HepG2 (cell line): ENCODE measurements around the gene DUS3L. TPM values are rescaled to one million over a fixed set of nuclear protein-coding genes. Genes with fewer than 3 reads are reported as not detected.

Experiments used
- ELF4 ChIP-seq: sonication (generic); formaldehyde crosslinking; IDR thresholded peaks from 2 replicates; pipeline ENCODE4 v1.5.0; 2020; ENCODE audit warnings: missing genetic modification reagents, mild to moderate bottlenecking, moderate library complexity, borderline replicate concordance
- MLXIP ChIP-seq: sonication (generic); formaldehyde crosslinking; IDR thresholded peaks from 2 replicates; pipeline ENCODE4 v1.9.0; 2021; ENCODE audit warnings: missing genetic modification reagents, borderline replicate concordance
- NR2F6 ChIP-seq, 2 experiments: IDR thresholded peaks; 2 replicates each; pipeline ENCODE4 v1.6.1; 2016; ENCODE audit warnings: antibody characterized with exemption in 1 of 2, mild to moderate bottlenecking in 1 of 2
- REL ChIP-seq: sonication (generic); formaldehyde crosslinking; conservative IDR thresholded peaks from 2 replicates; pipeline ENCODE4 v1.8.0; 2022; ENCODE audit warnings: mild to moderate bottlenecking, missing genetic modification reagents, moderate library complexity
- RFX1 ChIP-seq: fragments of 450-650 bp; IDR thresholded peaks from 2 replicates; pipeline ENCODE4 v1.6.1; 2017
- TRIM24 ChIP-seq: sonication (generic); formaldehyde crosslinking; IDR thresholded peaks from 2 replicates; pipeline ENCODE4 v1.8.0; 2022; ENCODE audit warnings: mild to moderate bottlenecking, missing genetic modification reagents
- ZNF20 ChIP-seq: sonication (generic); formaldehyde crosslinking; IDR thresholded peaks from 2 replicates; pipeline ENCODE4 v1.4.0; 2020; ENCODE audit warnings: mild to moderate bottlenecking, moderate library complexity, missing genetic modification reagents
- ZNF446 ChIP-seq: sonication (generic); formaldehyde crosslinking; IDR thresholded peaks from 2 replicates; pipeline ENCODE4 v1.5.0; 2020; ENCODE audit warnings: mild to moderate bottlenecking, missing genetic modification reagents
- polyA plus RNA-seq, 8 experiments: library from polyadenylated mRNA; depleted of rRNA in 3 of 8; stranded (reverse) in 7 of 8; unstranded in 1 of 8; fragments of >200 nt; fragmentation: Illumina TruSeq in 4 of 8; extraction: Trizol in 4 of 8; gene quantifications; 2 replicates each; pipeline versions ENCODE4 v1.2.1 to v1.2.3, GENCODE V29; 2011 to 2016; ENCODE audit warnings: low read depth in 4 of 8, missing spikeins in 1 of 8, mixed read lengths in 1 of 8; ENCODE audit not compliant: insufficient read depth in 1 of 8
- total RNA-seq, 5 experiments: library from RNA; depleted of rRNA; stranded (reverse); fragments of >200 nt; fragmentation: Illumina TruSeq; extraction: Trizol; gene quantifications; 2 replicates each; pipeline ENCODE4 v1.2.3, GENCODE V29; 2016; ENCODE audit warnings: low read depth in 1 of 5
- TF ChIP-seq, protein P1 (sequence below): sonication (generic); formaldehyde crosslinking; IDR thresholded peaks from 2 replicates; pipeline ENCODE4 v1.4.0; 2020; ENCODE audit warnings: mild to moderate bottlenecking, missing genetic modification reagents
- TF ChIP-seq, protein P2 (sequence below): sonication (generic); formaldehyde crosslinking; IDR thresholded peaks from 2 replicates; pipeline ENCODE4 v1.4.0; 2020; ENCODE audit warnings: missing genetic modification reagents
- TF ChIP-seq, protein P3 (sequence below): sonication (generic); formaldehyde crosslinking; IDR thresholded peaks from 2 replicates; pipeline ENCODE4 v1.9.0; 2021; ENCODE audit warnings: missing genetic modification reagents, borderline replicate concordance
- TF ChIP-seq, protein P4 (sequence below): sonication (generic); formaldehyde crosslinking; IDR thresholded peaks from 2 replicates; pipeline ENCODE4 v1.4.0; 2020; ENCODE audit warnings: missing genetic modification reagents, borderline replicate concordance
- TF ChIP-seq, protein P5 (sequence below): sonication (generic); formaldehyde crosslinking; IDR thresholded peaks from 2 replicates; pipeline ENCODE4 v1.5.0; 2020; ENCODE audit warnings: missing genetic modification reagents
- TF ChIP-seq, protein P6 (sequence below): sonication (generic); formaldehyde crosslinking; IDR thresholded peaks from 2 replicates; pipeline ENCODE4 v1.4.0; 2020; ENCODE audit warnings: missing genetic modification reagents

DUS3L gene
- total and polyA plus RNA-seq, 2 of the 13 experiments (the other 11 are each of a cell fraction or from before 2014, with no cell fraction given): 13.3 to 25.1 TPM

- TF ChIP-seq, protein P1, sequence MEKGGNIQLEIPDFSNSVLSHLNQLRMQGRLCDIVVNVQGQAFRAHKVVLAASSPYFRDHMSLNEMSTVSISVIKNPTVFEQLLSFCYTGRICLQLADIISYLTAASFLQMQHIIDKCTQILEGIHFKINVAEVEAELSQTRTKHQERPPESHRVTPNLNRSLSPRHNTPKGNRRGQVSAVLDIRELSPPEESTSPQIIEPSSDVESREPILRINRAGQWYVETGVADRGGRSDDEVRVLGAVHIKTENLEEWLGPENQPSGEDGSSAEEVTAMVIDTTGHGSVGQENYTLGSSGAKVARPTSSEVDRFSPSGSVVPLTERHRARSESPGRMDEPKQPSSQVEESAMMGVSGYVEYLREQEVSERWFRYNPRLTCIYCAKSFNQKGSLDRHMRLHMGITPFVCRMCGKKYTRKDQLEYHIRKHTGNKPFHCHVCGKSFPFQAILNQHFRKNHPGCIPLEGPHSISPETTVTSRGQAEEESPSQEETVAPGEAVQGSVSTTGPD (CRISPR knock-in tag): peak; percentile 96
- TF ChIP-seq TRIM24 (CRISPR knock-in tag): no peak; the same call in 1 of the 2 replicates
- no peak for TF ChIP-seq MLXIP
- no peak for TF ChIP-seq RFX1
- TF ChIP-seq, protein P2, sequence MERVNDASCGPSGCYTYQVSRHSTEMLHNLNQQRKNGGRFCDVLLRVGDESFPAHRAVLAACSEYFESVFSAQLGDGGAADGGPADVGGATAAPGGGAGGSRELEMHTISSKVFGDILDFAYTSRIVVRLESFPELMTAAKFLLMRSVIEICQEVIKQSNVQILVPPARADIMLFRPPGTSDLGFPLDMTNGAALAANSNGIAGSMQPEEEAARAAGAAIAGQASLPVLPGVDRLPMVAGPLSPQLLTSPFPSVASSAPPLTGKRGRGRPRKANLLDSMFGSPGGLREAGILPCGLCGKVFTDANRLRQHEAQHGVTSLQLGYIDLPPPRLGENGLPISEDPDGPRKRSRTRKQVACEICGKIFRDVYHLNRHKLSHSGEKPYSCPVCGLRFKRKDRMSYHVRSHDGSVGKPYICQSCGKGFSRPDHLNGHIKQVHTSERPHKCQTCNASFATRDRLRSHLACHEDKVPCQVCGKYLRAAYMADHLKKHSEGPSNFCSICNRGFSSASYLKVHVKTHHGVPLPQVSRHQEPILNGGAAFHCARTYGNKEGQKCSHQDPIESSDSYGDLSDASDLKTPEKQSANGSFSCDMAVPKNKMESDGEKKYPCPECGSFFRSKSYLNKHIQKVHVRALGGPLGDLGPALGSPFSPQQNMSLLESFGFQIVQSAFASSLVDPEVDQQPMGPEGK (CRISPR knock-in tag): peak; percentile 65
- TF ChIP-seq, protein P3, sequence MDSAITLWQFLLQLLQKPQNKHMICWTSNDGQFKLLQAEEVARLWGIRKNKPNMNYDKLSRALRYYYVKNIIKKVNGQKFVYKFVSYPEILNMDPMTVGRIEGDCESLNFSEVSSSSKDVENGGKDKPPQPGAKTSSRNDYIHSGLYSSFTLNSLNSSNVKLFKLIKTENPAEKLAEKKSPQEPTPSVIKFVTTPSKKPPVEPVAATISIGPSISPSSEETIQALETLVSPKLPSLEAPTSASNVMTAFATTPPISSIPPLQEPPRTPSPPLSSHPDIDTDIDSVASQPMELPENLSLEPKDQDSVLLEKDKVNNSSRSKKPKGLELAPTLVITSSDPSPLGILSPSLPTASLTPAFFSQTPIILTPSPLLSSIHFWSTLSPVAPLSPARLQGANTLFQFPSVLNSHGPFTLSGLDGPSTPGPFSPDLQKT (CRISPR knock-in tag): 0 out of 2 replicates have a peak, but pooled peaks have one; percentile 7
- no peak for TF ChIP-seq ELF4 (CRISPR knock-in tag)
- TF ChIP-seq REL: no peak
- TF ChIP-seq ZNF446 (CRISPR knock-in tag): no peak
- TF ChIP-seq, protein P4, sequence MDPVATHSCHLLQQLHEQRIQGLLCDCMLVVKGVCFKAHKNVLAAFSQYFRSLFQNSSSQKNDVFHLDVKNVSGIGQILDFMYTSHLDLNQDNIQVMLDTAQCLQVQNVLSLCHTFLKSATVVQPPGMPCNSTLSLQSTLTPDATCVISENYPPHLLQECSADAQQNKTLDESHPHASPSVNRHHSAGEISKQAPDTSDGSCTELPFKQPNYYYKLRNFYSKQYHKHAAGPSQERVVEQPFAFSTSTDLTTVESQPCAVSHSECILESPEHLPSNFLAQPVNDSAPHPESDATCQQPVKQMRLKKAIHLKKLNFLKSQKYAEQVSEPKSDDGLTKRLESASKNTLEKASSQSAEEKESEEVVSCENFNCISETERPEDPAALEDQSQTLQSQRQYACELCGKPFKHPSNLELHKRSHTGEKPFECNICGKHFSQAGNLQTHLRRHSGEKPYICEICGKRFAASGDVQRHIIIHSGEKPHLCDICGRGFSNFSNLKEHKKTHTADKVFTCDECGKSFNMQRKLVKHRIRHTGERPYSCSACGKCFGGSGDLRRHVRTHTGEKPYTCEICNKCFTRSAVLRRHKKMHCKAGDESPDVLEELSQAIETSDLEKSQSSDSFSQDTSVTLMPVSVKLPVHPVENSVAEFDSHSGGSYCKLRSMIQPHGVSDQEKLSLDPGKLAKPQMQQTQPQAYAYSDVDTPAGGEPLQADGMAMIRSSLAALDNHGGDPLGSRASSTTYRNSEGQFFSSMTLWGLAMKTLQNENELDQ (CRISPR knock-in tag): no peak
- TF ChIP-seq, protein P5, sequence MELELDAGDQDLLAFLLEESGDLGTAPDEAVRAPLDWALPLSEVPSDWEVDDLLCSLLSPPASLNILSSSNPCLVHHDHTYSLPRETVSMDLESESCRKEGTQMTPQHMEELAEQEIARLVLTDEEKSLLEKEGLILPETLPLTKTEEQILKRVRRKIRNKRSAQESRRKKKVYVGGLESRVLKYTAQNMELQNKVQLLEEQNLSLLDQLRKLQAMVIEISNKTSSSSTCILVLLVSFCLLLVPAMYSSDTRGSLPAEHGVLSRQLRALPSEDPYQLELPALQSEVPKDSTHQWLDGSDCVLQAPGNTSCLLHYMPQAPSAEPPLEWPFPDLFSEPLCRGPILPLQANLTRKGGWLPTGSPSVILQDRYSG (CRISPR knock-in tag): no peak
- TF ChIP-seq, protein P6, sequence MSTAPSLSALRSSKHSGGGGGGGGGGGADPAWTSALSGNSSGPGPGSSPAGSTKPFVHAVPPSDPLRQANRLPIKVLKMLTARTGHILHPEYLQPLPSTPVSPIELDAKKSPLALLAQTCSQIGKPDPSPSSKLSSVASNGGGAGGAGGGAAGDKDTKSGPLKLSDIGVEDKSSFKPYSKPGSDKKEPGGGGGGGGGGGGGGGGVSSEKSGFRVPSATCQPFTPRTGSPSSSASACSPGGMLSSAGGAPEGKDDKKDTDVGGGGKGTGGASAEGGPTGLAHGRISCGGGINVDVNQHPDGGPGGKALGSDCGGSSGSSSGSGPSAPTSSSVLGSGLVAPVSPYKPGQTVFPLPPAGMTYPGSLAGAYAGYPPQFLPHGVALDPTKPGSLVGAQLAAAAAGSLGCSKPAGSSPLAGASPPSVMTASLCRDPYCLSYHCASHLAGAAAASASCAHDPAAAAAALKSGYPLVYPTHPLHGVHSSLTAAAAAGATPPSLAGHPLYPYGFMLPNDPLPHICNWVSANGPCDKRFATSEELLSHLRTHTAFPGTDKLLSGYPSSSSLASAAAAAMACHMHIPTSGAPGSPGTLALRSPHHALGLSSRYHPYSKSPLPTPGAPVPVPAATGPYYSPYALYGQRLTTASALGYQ (CRISPR knock-in tag): 0 out of 2 replicates have a peak, but pooled peaks have one; percentile 37
- no peak for TF ChIP-seq ZNF20 (CRISPR knock-in tag)
- TF ChIP-seq NR2F6 (IDR thresholded peaks at IDR 0.05): peak; percentile 94
- peak; percentile 95 for TF ChIP-seq NR2F6 (CRISPR knock-in tag; IDR thresholded peaks at IDR 0.05)
These were observed 9.7 kb upstream of the DUS3L start (continued) for GRCh38 chr19:5800361-5801270.
